B cell (primary cell): ENCODE data around the gene TGFBR2. TPM values are rescaled to one million over a fixed set of nuclear protein-coding genes. Genes with fewer than 3 reads are reported as not detected.

Experiments used
- ATAC-seq: fragments of 200-7000 bp; cut with Tn5 transposase; one replicate; pipeline ENCODE4 v1.10.0; 2021; ENCODE audit warnings: low read depth, mild to moderate bottlenecking, moderate number of reproducible peaks, moderate library complexity
- CTCF ChIA-PET: fragments of 350-600 bp; sonication (Branson Sonifier 250); formaldehyde crosslinking; loops from one replicate; lab custom pipeline; 2021; ENCODE audit warnings: antibody characterized with exemption, inconsistent platforms; lab: Charles Lee
- POLR2A ChIA-PET: fragments of 350-600 bp; sonication (Branson Sonifier 250); formaldehyde crosslinking; loops from one replicate; lab custom pipeline; 2021; ENCODE audit warnings: antibody characterized with exemption; lab: Charles Lee
- DNase-seq: peaks from one replicate; pipeline ENCODE4 v3.0.0; 2013
- H2AFZ ChIP-seq: 2 replicates; pipeline ENCODE4 v1.6.1; 2012; ENCODE audit warnings: mild to moderate bottlenecking, low read depth, low read length; ENCODE audit not compliant: insufficient read depth, poor library complexity, severe bottlenecking
- H3K27ac ChIP-seq, 2 donors: 1 replicate in 1 of 2; 2 replicates in 1 of 2; pipeline ENCODE4 v1.5.1; 2012 to 2013; ENCODE audit warnings: low read length in 2 of 2, mild to moderate bottlenecking in 2 of 2, moderate library complexity in 1 of 2
- H3K27me3 ChIP-seq, 4 experiments: fragments of 200-600 bp in 1 of 4; sonication (generic) in 1 of 4; replicated peaks in 1 of 4; 1 replicate in 2 of 4; 2 replicates in 2 of 4; pipeline versions ENCODE4 v1.6.1 to v1.7.0; 2013 to 2016; ENCODE audit warnings: low read length in 3 of 4, mild to moderate bottlenecking in 2 of 4, mixed read lengths in 1 of 4, moderate library complexity in 1 of 4; ENCODE audit not compliant: insufficient read depth in 4 of 4, control insufficient read depth in 3 of 4; ENCODE audit errors: control extremely low read depth in 1 of 4
- H3K36me3 ChIP-seq, 2 experiments: replicated peaks in 1 of 2; 1 replicate in 1 of 2; 2 replicates in 1 of 2; pipeline versions ENCODE4 v1.6.1 to v1.7.1; 2013; ENCODE audit warnings: low read length in 1 of 2; ENCODE audit not compliant: insufficient read depth in 2 of 2, control insufficient read depth in 1 of 2; ENCODE audit errors: control extremely low read depth in 1 of 2, extremely low read depth in 1 of 2
- H3K4me1 ChIP-seq, 2 donors: fragments of 200-600 bp in 1 of 2; sonication (generic) in 1 of 2; 1 replicate in 1 of 2; 2 replicates in 1 of 2; pipeline versions ENCODE4 v1.5.1 to v1.6.1; 2013 to 2017; ENCODE audit warnings: low read length in 2 of 2; ENCODE audit not compliant: control insufficient read depth in 2 of 2, insufficient read depth in 2 of 2
- H3K4me2 ChIP-seq: replicated peaks from 2 replicates; pipeline ENCODE3; 2012; ENCODE audit warnings: mild to moderate bottlenecking, low read depth, low read length; ENCODE audit not compliant: poor library complexity, severe bottlenecking
- H3K4me3 ChIP-seq, 5 experiments: fragments of 200-600 bp in 1 of 5; sonication (generic) in 1 of 5; 1 replicate in 3 of 5; 2 replicates in 2 of 5; pipeline versions ENCODE4 v1.5.1 to v1.7.0; 2011 to 2016; ENCODE audit warnings: low read length in 4 of 5, mild to moderate bottlenecking in 4 of 5, low read depth in 2 of 5, control low read depth in 1 of 5, moderate library complexity in 1 of 5; ENCODE audit not compliant: insufficient read depth in 1 of 5; ENCODE audit errors: control extremely low read depth in 1 of 5, extremely low read depth in 1 of 5
- H3K79me2 ChIP-seq: fragments of 200-600 bp; sonication (generic); one replicate; pipeline ENCODE4 v1.6.0; 2016; ENCODE audit warnings: low read length; ENCODE audit not compliant: control insufficient read depth, insufficient read depth
- H3K9ac ChIP-seq: fragments of 200-600 bp; sonication (generic); 2 replicates; pipeline ENCODE4 v1.6.1; 2017; ENCODE audit warnings: mild to moderate bottlenecking, low read length, moderate library complexity
- H3K9me3 ChIP-seq, 3 donors: one replicate each; pipeline versions ENCODE4 v1.6.1 to v1.7.1; 2013; ENCODE audit warnings: low read length in 2 of 3; ENCODE audit not compliant: control insufficient read depth in 2 of 3, insufficient read depth in 1 of 3; ENCODE audit errors: control extremely low read depth in 1 of 3
- H4K20me1 ChIP-seq: 2 replicates; pipeline ENCODE4 v1.6.0; 2012; ENCODE audit warnings: mild to moderate bottlenecking, low read length; ENCODE audit not compliant: insufficient read depth, control insufficient read depth, poor library complexity, severe bottlenecking
- H3K27ac Mint-ChIP-seq: one replicate; pipeline ENCODE4 v1.8.0; 2021; ENCODE audit warnings: mixed read lengths
- H3K27me3 Mint-ChIP-seq: one replicate; pipeline ENCODE4 v1.8.0; 2021; ENCODE audit warnings: mixed read lengths
- H3K4me1 Mint-ChIP-seq: one replicate; pipeline ENCODE4 v1.8.0; 2021; ENCODE audit warnings: mixed read lengths
- H3K4me3 Mint-ChIP-seq: one replicate; pipeline ENCODE4 v1.8.0; 2021; ENCODE audit warnings: mixed read lengths
- H3K9me3 Mint-ChIP-seq: one replicate; pipeline ENCODE4 v1.8.0; 2022; ENCODE audit warnings: mixed read lengths; ENCODE audit not compliant: insufficient read depth
- EZH2 ChIP-seq: IDR thresholded peaks from 2 replicates; pipeline ENCODE4 v1.6.1; 2012; ENCODE audit warnings: borderline replicate concordance, low read depth, mild to moderate bottlenecking, moderate library complexity, low read length; ENCODE audit not compliant: insufficient read depth, poor library complexity, severe bottlenecking
- WGBS: methylation state at CpG from one replicate; pipeline ENCODE4 v1.1.5; 2013; ENCODE audit warnings: missing lambda C conversion rate; ENCODE audit not compliant: insufficient coverage; 5-methylcytosine and 5-hydroxymethylcytosine counted together
- intact Hi-C: fragments of 100-400 bp; cut with micrococcal nuclease; formaldehyde crosslinking; loops from one replicate; pipeline ENCODE4 v1.10.0; 2022
- polyA plus RNA-seq: library from polyadenylated mRNA; depleted of rRNA; stranded (reverse); fragments of >200 nt; gene quantifications from 2 replicates; pipeline ENCODE4 v1.2.3, GENCODE V29; 2012
- total RNA-seq, 2 donors: library from RNA; stranded (reverse); fragments of 120-200 nt in 1 of 2; gene quantifications; 1 replicate in 1 of 2; 2 replicates in 1 of 2; pipeline versions ENCODE4 v1.2.3 to v1.2.4, GENCODE V29; 2013 to 2022
- TF ChIP-seq, protein P1 (sequence below): fragments of 200-600 bp; IDR thresholded peaks from one replicate; pipeline ENCODE4 v1.8.0; 2022; ENCODE audit warnings: antibody characterized with exemption, mild to moderate bottlenecking

Gene TGFBR2
- total and polyA plus RNA-seq, 2 donors (not counting 1 experiment from before 2014, with no cell fraction given), result 68.7 to 189 TPM

DNA sequence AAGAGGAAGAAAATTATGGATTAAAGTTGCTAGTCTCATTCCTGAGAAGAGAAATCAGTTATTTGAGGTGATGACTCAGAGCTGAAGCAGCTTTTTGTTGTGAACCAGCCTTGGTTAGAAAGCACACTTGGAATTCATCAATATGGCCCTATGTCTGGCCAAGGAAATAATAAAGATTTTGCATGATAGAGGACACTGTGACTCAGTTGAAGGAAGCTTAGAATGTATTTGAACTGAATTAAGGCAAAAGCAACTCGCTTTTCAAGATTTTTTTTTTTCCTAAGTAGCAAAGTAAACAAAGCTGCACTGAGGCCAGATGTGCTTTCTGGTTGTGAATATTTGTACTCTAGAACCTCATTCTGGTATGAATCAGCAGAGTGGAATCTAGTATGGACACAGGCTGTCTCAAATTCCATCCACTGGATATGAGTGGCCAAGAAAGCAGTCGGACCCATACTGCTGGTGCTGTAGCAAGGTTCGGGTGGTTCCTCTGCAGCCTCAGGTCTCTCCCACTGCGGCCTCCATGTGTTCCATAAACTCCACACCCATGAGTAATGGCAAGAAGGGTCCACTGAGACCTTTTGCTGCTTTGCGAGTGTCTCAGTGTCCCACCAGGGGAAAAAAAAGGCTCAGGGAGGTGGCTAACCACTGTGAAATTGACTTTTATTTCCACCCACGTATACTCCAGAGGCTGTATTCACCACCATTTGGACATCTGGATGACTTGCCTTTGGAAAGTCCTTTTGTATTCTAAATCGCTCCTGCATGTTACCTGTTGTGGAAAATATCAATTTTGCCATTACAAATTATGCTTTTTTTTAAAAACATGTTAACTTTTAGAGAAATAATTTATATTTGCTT lies 53.1 kb downstream of the TGFBR2 start:
- CTCF ChIA-PET, result interaction anchor here (0.7 to 2.4 kb wide), 14 partner anchors 10 to 546 kb away, joined by 3 to 10 read pairs (median 6); no protein-coding TSS in a partner anchor
- POLR2A ChIA-PET, result interaction anchor here (0.6 to 1.5 kb wide), 5 partner anchors 10 to 339 kb away, joined by 3 to 8 read pairs (median 5); no protein-coding TSS in a partner anchor
- no peak overlapping the region for H3K4me3 ChIP-seq
- TF ChIP-seq, protein P1, sequence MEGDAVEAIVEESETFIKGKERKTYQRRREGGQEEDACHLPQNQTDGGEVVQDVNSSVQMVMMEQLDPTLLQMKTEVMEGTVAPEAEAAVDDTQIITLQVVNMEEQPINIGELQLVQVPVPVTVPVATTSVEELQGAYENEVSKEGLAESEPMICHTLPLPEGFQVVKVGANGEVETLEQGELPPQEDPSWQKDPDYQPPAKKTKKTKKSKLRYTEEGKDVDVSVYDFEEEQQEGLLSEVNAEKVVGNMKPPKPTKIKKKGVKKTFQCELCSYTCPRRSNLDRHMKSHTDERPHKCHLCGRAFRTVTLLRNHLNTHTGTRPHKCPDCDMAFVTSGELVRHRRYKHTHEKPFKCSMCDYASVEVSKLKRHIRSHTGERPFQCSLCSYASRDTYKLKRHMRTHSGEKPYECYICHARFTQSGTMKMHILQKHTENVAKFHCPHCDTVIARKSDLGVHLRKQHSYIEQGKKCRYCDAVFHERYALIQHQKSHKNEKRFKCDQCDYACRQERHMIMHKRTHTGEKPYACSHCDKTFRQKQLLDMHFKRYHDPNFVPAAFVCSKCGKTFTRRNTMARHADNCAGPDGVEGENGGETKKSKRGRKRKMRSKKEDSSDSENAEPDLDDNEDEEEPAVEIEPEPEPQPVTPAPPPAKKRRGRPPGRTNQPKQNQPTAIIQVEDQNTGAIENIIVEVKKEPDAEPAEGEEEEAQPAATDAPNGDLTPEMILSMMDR, result no peak
- TF ChIP-seq EZH2, result no peak
- Mint-ChIP-seq H3K27ac (peak overlapping the region; percentile 87), H3K9me3 (no peaks in the 10 kb centered on the region), H3K4me1 (peaks cover 94% of the 10 kb centered on the region), H3K27me3 (no peaks in the 10 kb centered on the region), H3K4me3 (peak overlapping the region; percentile 69)
- no peaks in the 10 kb centered on the region for H3K9me3 ChIP-seq
- no peak overlapping the region for H2AFZ ChIP-seq
- intact Hi-C loops, result loop anchor here (2.0 to 10.0 kb wide), 5 partner anchors 15 to 875 kb away; partner anchors contain the start of genes STT3B and TGFBR2
- H4K20me1 ChIP-seq, result no peaks in the 10 kb centered on the region
- ATAC-seq, result no peak
- DNase-seq, result no peak
- peaks cover 86 to 97% of the 10 kb centered on the region in 2 donors for H3K4me1 ChIP-seq
- H3K36me3 ChIP-seq, result peaks cover 19 to 73% of the 10 kb centered on the region in 2 experiments
- peak overlapping the region; percentile 34 for H3K9ac ChIP-seq
- peak overlapping the region; percentile 45 for H3K4me2 ChIP-seq
- H3K27ac ChIP-seq, result peak overlapping the region; percentile 56 to 82
- WGBS, result 100% methylated on average over 1 of the region's 7 CpGs
- no peaks in the 10 kb centered on the region for H3K27me3 ChIP-seq
- peaks cover 92% of the 10 kb centered on the region for H3K79me2 ChIP-seq
